Endothelial cell of umbilical vein (primary cell): ENCODE data around the gene NRP2. TPM values are rescaled to one million over a fixed set of nuclear protein-coding genes. Genes with fewer than 3 reads are reported as not detected.

Experiments used
- BruUV-seq: library from RNA; stranded (reverse); fragments of 400-500 nt; replicated peaks from 2 replicates; lab custom pipeline; 2021; lab: Mats Ljungman, UMichigan
- CTCF ChIA-PET: fragments of 300-600, 350-600 bp; sonication (Branson Sonifier 250); formaldehyde crosslinking; loops from one replicate; lab custom pipeline; 2021; ENCODE audit warnings: antibody characterized with exemption, inconsistent platforms; lab: Charles Lee
- POLR2A ChIA-PET: fragments of 300-600, 350-600 bp; sonication (Branson Sonifier 250); formaldehyde crosslinking; loops from one replicate; lab custom pipeline; 2021; ENCODE audit warnings: antibody characterized with exemption, inconsistent platforms; lab: Charles Lee
- DNase-seq: peaks from one replicate; pipeline ENCODE4 v3.0.0-alpha.2; 2011; ENCODE audit warnings: low read depth, low spot score
- FAIRE-seq: peaks from 2 replicates; lab custom pipeline; 2011; peaks lifted over from hg19 to GRCh38; lab: Jason Lieb, UNC
- H2AFZ ChIP-seq: 2 replicates; pipeline ENCODE4 v1.6.0; 2012; ENCODE audit warnings: low read depth, low read length, control low read depth, inconsistent platforms
- H3K27ac ChIP-seq: 2 replicates; pipeline ENCODE4 v1.5.1; 2011; ENCODE audit warnings: low read depth, mild to moderate bottlenecking, control low read depth, low read length, moderate library complexity; ENCODE audit not compliant: insufficient read depth
- H3K27me3 ChIP-seq, 2 experiments: 2 replicates each; pipeline versions ENCODE4 v1.6.0 to v1.6.1; 2011; ENCODE audit warnings: low read length in 2 of 2, mixed read lengths in 1 of 2; ENCODE audit not compliant: control insufficient read depth in 2 of 2, insufficient read depth in 2 of 2
- H3K36me3 ChIP-seq, 2 experiments: 2 replicates in 1 of 2; 3 replicates in 1 of 2; pipeline ENCODE4 v1.5.1; 2011; ENCODE audit warnings: low read length in 2 of 2, mild to moderate bottlenecking in 1 of 2, moderate library complexity in 1 of 2; ENCODE audit not compliant: control insufficient read depth in 2 of 2, insufficient read depth in 2 of 2; ENCODE audit errors: extremely low read depth in 1 of 2
- H3K4me1 ChIP-seq: 3 replicates; pipeline ENCODE4 v1.5.1; 2011; ENCODE audit warnings: mild to moderate bottlenecking, low read length; ENCODE audit not compliant: control insufficient read depth, insufficient read depth; ENCODE audit errors: extremely low read depth
- H3K4me2 ChIP-seq: 2 replicates; pipeline ENCODE4 v1.6.1; 2011; ENCODE audit warnings: low read length, control low read depth, mixed read lengths; ENCODE audit not compliant: insufficient read depth
- H3K4me3 ChIP-seq, 3 experiments: fragments of 200-600 bp in 1 of 3; sonication (generic), shearing (Covaris generic) in 1 of 3; replicated peaks in 1 of 3; 2 replicates each; pipeline ENCODE4 v1.5.1; 2011 to 2016; ENCODE audit warnings: control low read depth in 3 of 3, low read length in 3 of 3, mild to moderate bottlenecking in 2 of 3, inconsistent platforms in 1 of 3, low read depth in 1 of 3, moderate library complexity in 1 of 3; ENCODE audit not compliant: insufficient read depth in 1 of 3
- H3K79me2 ChIP-seq: 2 replicates; pipeline ENCODE4 v1.6.0; 2012; ENCODE audit warnings: low read length, inconsistent platforms; ENCODE audit not compliant: control insufficient read depth, insufficient read depth
- H3K9ac ChIP-seq: replicated peaks from 2 replicates; pipeline ENCODE3; 2011; ENCODE audit warnings: low read length, control low read depth; ENCODE audit not compliant: insufficient read depth; ENCODE audit errors: extremely low read depth
- H3K9me1 ChIP-seq: replicated peaks from 3 replicates; pipeline ENCODE4 v1.6.0; 2011; ENCODE audit warnings: mild to moderate bottlenecking, low read length; ENCODE audit not compliant: control insufficient read depth, insufficient read depth; ENCODE audit errors: extremely low read depth
- H3K9me3 ChIP-seq: replicated peaks from 2 replicates; pipeline ENCODE4 v1.5.1; 2012; ENCODE audit warnings: low read length, inconsistent platforms; ENCODE audit not compliant: control insufficient read depth, insufficient read depth
- H4K20me1 ChIP-seq: replicated peaks from 2 replicates; pipeline ENCODE3; 2011; ENCODE audit warnings: mild to moderate bottlenecking, low read length; ENCODE audit not compliant: control insufficient read depth, insufficient read depth; ENCODE audit errors: extremely low read depth
- CTCF ChIP-seq, 2 donors: IDR thresholded peaks; 1 replicate in 1 of 2; 2 replicates in 1 of 2; pipeline ENCODE4 v1.5.1; 2011; ENCODE audit warnings: low read length in 2 of 2, mild to moderate bottlenecking in 2 of 2, moderate library complexity in 2 of 2, control low read depth in 1 of 2, inconsistent platforms in 1 of 2, low read depth in 1 of 2; ENCODE audit not compliant: insufficient read depth in 1 of 2; ENCODE audit errors: extremely low read depth in 1 of 2
- EZH2 ChIP-seq: IDR thresholded peaks from 2 replicates; pipeline ENCODE4 v1.6.1; 2012; ENCODE audit warnings: borderline replicate concordance, low read depth, mild to moderate bottlenecking, moderate library complexity, low read length, inconsistent platforms; ENCODE audit not compliant: severe bottlenecking
- FOS ChIP-seq: IDR thresholded peaks from 2 replicates; pipeline ENCODE4 v1.6.1; 2011; ENCODE audit warnings: mild to moderate bottlenecking, low read length, moderate library complexity, borderline replicate concordance; ENCODE audit not compliant: insufficient read depth
- GATA2 ChIP-seq: IDR thresholded peaks from 2 replicates; pipeline ENCODE4 v1.7.0; 2011; ENCODE audit warnings: low read depth, mild to moderate bottlenecking, moderate library complexity, mixed read lengths, low read length; ENCODE audit not compliant: insufficient read length, insufficient read depth
- JUN ChIP-seq: IDR thresholded peaks from 2 replicates; pipeline ENCODE4 v1.6.1; 2011; ENCODE audit warnings: borderline replicate concordance, low read depth; ENCODE audit not compliant: insufficient read length, insufficient read depth
- MAX ChIP-seq: IDR thresholded peaks from 2 replicates; pipeline ENCODE4 v1.6.1; 2011; ENCODE audit not compliant: insufficient read depth, insufficient read length
- MYC ChIP-seq: IDR thresholded peaks from one replicate; pipeline ENCODE4 v1.6.1; 2011; ENCODE audit warnings: mild to moderate bottlenecking, low read depth, low read length
- POLR2A ChIP-seq: IDR thresholded peaks from 2 replicates; pipeline ENCODE4 v1.6.1; 2012; ENCODE audit warnings: low read depth, mild to moderate bottlenecking, control low read depth, low read length
- POLR2AphosphoS5 ChIP-seq: IDR thresholded peaks from 2 replicates; pipeline ENCODE4 v1.6.1; 2012; ENCODE audit warnings: low read depth, mild to moderate bottlenecking, control low read depth, low read length, moderate library complexity; ENCODE audit not compliant: insufficient read depth
- dilution Hi-C: fragments of 300-500 bp; cut with MboI; formaldehyde crosslinking; loops from one replicate; pipeline ENCODE4 v1.15.0; 2019; ENCODE audit warnings: low sequenced_read_pairs; ENCODE audit not compliant: extremely low pct_ligation_motif_present
- intact Hi-C: fragments of 100-400 bp; cut with micrococcal nuclease; formaldehyde crosslinking; loops from one replicate; pipeline ENCODE4 v1.10.0; 2022
- polyA plus RNA-seq, 4 experiments: library from polyadenylated mRNA; depleted of rRNA in 3 of 4; stranded (reverse) in 3 of 4; unstranded in 1 of 4; fragments of >200 nt; gene quantifications; 2 replicates each; pipeline versions ENCODE4 v1.2.1 to v1.2.3, GENCODE V29; 2011 to 2012; ENCODE audit warnings: missing spikeins in 1 of 4
- total RNA-seq: library from RNA; stranded (reverse); gene quantifications from 2 replicates; pipeline ENCODE4 v1.2.3, GENCODE V29; 2021

Gene NRP2
- total and polyA plus RNA-seq, 2 donors (not counting 3 experiments of a cell fraction or from before 2014, with no cell fraction given) = 160 to 240 TPM

- BruUV-seq = TSS peak; percentile 83
- Histone ChIP-seq H3K4me3 (peak overlapping the region; percentile 67 to 99 (median 96)), H3K9me1 (no peaks in the 10 kb centered on the region), H3K79me2 (peaks cover 36% of the 10 kb centered on the region), H3K9me3 (no peaks in the 10 kb centered on the region), H3K36me3 (no peaks in the 10 kb centered on the region), H3K4me1 (peaks cover 26% of the 10 kb centered on the region), H4K20me1 (no peaks in the 10 kb centered on the region), H2AFZ (peak overlapping the region; percentile 81), H3K27ac (peak overlapping the region; percentile 41), H3K9ac (peak overlapping the region; percentile 92), H3K27me3 (no peaks in the 10 kb centered on the region), H3K4me2 (peak overlapping the region; percentile 97)
- dilution Hi-C loops = no loop called here
- intact Hi-C loops = loop anchor here (1.0 to 5.0 kb wide), 9 partner anchors 40 to 1567 kb away; no protein-coding TSS in a partner anchor
- TF ChIP-seq MAX (no peak), POLR2A (no peak), FOS (no peak), POLR2AphosphoS5 (no peak), JUN (no peak), CTCF (IDR thresholded peaks at IDR 0.05; ENCODE audit: extremely low read depth in 1 of 2, insufficient read depth in 1 of 2, low read depth in 1 of 2, low read length in 2 of 2) (no peak), GATA2 (no peak), EZH2 (no peak), MYC (no peak)
- peak; percentile 76 for FAIRE-seq
- POLR2A ChIA-PET = interaction anchor here (0.5 to 2.4 kb wide), 27 partner anchors 13 to 1601 kb away, joined by 3 to 18 read pairs (median 3); partner anchors contain the start of gene PARD3B
- CTCF ChIA-PET = interaction anchor here (0.8 to 4.1 kb wide), 24 partner anchors 12 to 1659 kb away, joined by 3 to 29 read pairs (median 4); no protein-coding TSS in a partner anchor
- peak; percentile 45 for DNase-seq
Measured at GRCh38 chr2:205681401-205682238, 681 bp upstream of the NRP2 start.
